Urothelium cell line (cell line): ENCODE results near the gene CD27.
"Not testable (repeated sequence)": the region's sequence is repeated elsewhere in the genome, so short reads cannot be mapped to it uniquely, and the experiment has no call there.

Source experiments
- DNase-seq: peaks from one replicate; pipeline ENCODE4 v3.0.0; 2011; ENCODE audit warnings: low spot score, mixed read lengths
- FAIRE-seq: peaks from 2 replicates; lab custom pipeline; 2011; peaks lifted over from hg19 to GRCh38; lab: Jason Lieb, UNC

CD27 gene

DNA sequence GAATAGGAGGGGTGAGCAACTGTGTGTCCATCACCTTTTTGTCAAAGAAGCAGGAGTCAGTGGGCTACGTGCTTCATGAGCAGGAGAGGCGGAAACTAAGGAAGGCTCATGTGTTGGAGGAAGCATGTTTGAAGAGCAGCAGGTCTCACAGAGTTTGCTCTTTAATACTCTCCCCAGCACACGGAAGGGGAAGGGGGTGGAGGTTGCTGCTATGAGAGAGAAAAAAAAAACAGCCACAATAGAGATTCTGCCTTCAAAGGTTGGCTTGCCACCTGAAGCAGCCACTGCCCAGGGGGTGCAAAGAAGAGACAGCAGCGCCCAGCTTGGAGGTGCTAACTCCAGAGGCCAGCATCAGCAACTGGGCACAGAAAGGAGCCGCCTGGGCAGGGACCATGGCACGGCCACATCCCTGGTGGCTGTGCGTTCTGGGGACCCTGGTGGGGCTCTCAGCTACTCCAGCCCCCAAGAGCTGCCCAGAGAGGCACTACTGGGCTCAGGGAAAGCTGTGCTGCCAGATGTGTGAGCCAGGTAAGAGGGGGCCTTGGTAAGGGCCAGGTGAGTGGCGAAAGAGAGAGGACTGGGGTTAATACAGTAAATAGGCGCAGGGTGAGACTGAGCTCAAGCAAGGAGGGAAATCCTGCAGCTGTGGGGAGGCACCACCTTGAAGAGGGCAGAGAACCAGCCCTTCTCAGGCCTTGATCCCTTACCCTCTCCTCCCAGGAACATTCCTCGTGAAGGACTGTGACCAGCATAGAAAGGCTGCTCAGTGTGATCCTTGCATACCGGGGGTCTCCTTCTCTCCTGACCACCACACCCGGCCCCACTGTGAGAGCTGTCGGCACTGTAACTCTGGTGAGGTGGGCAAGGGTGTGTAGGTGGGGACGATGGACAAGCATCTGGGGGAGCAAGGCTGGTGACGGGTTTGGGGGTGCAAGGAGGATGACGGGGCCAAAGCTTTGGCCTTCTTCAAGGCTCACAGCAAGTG, at the start of gene CD27:
CD27 (plus strand) TSS at position 252 of the 985 bp plus-strand sequence; CDS start at position 393, 141 bp downstream.
- FAIRE-seq, result no peak

DNA sequence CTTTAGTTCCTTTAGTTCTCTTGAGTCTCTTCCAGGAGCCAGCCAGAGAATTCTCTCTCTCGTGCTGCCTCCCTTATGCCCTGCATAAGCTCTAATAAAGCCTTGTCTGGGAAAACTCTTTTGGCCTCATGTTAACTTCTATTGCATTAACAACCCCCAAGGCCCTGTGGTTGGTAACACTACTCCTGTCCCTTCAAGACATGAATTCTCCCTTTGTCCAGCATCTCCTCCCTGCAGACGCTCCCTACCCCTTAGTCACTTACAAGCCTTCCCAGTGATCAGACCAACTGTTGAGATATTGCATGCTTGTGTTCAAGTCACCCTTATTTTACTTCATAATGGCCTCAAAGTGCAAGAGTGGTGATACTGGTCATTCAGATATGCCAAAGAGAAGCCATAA, 48.7 kb upstream of the CD27 start:
- FAIRE-seq, result peak; percentile 23

More for the DNA sequence above, at the start of gene CD27:
- DNase-seq, result no peak

DNA sequence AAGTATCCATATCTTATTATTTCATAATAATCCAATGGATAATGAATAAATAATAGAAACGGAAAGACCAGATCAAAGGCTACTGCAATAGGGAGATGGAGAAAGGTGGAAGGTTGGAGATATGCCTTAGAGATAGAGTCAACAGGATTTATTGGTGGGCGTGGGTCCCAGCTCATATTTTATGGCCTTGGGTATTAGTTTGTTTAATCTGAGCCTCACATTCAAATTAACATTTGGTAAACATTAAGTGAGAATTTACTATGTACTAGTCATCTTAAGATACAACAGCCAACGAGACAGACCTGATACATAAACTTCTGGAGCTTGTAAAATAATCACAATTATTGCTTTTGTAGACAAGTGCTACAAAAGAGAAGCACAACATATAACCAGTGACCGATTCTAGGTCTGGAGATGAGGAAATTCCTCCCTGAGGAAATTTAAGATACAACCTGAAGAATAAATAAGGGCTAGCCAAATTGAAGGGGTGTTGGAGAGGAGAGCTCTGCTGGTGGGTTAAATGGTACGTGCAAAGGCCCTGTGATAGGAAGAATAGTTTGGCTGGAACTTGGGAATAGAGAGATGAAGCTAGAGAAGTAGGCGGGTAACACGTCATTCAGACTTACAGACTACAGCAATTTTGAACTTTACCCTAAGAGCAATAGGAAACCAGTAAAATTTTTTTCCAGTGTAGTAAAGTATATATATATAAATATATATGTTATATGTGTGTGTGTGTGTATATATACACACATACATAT, 44.7 kb upstream of the CD27 start:
- DNase-seq (no peak), FAIRE-seq (no peak)

More for the DNA sequence above, 48.7 kb upstream of the CD27 start:
- no peak for DNase-seq

DNA sequence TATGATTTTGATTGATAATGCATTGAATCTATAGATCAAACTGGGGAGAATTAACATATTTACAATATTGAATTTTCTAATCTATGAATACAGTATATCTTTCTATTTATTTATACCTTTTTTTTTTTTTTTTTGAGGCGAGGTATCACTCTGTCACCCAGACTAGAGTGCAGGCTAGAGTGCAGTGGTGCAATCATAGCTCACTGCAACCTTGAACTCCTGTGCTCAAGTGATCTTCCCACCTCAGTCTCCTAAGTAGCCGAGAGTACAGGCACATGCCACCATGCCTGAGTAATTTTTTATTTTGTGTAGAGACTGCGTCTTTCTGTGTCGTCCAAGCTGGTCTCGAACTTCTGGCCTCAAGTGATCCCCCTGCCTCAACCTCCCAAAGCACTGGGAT, 40.4 kb upstream of the CD27 start:
- FAIRE-seq, result no peak
- DNase-seq, result no peak

DNA sequence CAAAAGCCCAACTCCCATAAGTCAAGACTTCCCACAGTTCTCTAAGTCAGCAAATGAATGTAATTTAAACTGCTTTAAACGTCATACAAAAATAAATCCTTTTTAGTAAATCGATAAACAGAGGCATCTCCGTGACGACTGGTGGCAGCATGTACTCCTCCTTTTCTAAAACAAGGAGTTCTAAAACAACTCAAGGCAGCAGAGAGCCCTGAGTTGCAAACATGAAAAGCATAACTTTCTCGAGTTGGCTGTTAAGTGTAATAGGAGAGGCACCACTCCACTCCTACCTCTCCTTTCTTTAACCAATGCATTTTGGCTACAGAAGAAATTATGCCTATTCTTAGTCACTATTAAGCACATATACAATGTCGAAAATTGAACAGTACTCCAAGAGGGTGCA, 38.8 kb upstream of the CD27 start:
- DNase-seq, result no peak
- FAIRE-seq, result no peak

DNA sequence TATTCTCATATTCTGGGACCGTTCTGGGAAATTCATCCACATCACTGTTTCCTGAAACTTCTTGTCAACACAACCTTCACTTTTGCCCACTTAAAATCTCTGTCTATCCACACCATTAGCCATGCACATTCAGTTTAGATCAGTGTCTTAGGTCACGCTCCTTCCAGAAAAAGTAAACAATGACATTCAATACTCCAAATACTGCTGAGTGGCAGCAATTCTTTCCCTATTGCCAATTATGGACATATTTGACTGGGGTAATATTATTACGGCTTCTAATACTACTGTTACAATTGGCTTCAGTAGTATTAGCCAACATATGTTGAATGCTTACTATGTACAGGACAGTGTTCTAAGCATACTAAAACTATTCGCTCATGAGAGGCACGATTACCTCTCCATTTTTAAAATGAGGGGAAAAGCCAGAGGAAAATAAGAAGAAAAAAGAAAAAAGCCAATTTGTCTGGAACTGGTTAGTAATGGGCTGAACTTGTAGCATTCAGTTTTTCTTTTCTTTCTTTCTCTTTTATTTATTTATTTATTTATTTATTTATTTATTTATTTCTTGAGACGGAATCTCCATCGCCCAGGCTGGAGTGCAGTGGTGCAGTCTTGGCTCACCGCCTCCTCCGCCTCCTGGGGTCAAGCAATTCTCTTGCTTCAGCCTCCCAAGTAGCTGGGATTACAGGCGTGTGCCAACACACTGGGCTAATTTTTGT, 37.4 kb upstream of the CD27 start:
- FAIRE-seq (peak; percentile 58), DNase-seq (no peak)

DNA sequence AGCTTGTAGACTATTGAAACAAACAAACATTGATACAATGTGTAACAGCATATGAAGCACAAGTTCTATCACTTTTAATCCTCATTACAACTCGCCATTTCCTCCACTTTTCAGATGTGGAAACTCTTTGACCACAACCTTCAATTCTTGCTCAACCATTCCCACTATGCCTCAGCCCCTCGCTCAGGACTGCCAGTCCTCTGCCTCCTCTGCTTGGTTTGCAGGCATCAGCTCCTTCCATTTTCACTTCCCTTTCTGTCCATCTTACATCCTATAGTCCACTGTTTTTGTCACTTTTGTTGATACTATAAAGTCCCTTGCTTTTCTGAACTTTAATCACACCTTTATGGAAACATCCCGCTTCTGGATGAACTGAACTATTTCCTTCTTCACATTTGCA, 28.2 kb upstream of the CD27 start:
- no peak for DNase-seq
- FAIRE-seq, result no peak

DNA sequence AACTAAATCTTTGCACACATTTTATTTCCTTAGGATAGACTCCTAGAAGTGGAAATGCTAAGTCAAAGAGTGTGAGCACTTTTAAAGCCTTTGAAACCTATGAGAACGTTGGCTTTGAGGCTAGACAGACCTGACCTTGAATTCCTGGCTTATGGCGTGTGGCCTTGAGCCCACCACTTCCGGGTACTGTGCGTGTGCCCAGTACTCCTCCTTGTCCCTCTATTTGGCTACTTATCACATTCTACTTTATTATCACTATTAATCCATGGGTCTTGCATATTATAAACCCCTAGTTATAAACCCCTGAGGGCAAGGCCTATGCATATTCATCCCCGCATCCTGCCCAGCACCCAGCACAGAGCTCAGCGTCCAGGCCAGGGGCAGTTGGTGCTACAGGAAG, 26.0 kb upstream of the CD27 start:
- no peak for DNase-seq
- no peak for FAIRE-seq

DNA sequence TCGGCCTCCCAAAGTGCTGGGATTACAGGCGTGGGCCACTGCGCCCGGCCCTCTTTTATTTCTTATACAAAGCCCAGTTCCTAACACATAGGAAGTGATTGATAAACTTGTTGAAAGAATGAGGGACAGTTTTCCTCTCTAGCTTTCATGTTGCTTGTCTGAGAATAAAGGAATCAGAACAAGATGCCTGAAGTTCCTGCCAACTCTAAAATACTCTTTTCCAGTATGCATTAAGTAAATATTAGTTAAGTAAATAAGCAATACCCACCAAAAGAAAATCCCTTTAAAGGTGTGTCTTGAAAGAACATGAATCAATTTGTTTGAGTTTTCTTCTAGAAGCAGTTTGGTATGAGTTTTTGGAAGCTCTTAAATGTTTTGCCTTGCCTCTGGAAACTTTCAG, 24.4 kb upstream of the CD27 start:
- DNase-seq (no peak), FAIRE-seq (no peak)

DNA sequence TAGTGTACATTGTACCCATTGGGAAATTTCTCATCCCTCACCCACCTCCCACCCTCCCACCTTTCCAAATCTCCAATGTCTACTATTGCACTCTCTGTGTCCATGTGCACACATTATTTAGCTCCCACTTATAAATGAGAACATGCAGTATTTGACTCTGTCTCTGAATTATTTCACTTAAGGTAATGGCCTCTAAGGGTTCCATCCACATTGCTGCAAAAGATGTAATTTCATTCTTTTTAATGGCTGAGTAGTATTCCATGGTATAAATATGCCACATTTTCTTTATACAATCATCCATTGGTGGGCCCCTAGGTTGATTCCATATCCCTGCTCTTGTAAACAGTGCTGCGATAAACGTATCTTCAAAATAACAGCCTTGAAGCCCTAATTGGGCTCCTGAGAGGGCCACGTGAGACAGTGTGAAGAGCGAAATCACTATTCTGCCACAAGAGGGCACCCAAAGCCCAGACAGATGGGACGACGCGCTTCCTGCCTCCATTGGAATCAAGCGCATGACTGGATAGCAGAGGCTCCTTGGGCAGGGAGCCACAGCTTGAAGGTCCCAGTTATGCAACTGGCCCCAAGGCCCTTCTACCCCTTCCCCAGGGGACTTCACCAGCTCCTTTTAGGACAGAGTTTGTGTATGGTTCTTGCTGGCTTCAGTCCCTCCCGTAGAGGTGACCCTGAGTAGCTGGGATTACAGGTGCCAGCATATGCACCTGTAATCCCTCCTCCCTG, 21.3 kb upstream of the CD27 start:
- FAIRE-seq, result peak; percentile 91
- DNase-seq, result peak; percentile 94

DNA sequence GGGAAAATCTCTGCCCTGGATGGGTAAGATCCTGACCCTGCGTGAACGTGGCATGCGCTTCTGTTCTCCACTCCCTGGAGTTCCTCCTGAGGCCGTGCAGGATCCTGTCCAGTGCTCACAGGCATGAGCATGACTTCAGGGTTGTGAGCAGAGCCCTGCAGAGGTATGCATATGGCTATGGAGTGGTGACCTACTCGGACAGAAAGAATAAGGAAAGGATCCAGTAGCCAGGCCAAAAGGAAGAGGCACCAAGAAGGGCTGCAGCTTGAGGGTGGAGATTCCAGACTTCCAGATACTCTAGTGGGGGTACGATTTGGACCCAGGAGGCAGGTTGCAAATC, 20.8 kb upstream of the CD27 start:
- DNase-seq (no peak), FAIRE-seq (no peak)

DNA sequence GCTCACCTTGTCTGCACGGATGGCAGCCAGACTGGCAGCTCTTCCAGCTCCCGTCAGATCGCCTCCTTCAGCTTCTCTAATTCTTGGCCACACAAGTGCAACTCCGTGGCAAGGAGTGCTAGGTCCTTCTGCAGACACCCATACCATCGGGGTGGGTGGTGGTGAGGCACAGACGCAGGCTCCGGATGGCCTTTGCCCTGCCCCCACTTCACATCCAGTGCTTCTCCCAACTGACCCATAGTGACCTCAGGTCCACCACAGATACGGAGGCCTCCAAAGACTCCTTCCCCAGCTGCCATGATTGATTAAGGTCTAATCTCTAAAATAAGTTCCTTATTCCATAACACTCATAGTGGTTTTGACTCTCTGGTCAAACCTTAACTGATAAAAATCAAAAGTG, 19.9 kb upstream of the CD27 start:
- FAIRE-seq (no peak), DNase-seq (no peak)

DNA sequence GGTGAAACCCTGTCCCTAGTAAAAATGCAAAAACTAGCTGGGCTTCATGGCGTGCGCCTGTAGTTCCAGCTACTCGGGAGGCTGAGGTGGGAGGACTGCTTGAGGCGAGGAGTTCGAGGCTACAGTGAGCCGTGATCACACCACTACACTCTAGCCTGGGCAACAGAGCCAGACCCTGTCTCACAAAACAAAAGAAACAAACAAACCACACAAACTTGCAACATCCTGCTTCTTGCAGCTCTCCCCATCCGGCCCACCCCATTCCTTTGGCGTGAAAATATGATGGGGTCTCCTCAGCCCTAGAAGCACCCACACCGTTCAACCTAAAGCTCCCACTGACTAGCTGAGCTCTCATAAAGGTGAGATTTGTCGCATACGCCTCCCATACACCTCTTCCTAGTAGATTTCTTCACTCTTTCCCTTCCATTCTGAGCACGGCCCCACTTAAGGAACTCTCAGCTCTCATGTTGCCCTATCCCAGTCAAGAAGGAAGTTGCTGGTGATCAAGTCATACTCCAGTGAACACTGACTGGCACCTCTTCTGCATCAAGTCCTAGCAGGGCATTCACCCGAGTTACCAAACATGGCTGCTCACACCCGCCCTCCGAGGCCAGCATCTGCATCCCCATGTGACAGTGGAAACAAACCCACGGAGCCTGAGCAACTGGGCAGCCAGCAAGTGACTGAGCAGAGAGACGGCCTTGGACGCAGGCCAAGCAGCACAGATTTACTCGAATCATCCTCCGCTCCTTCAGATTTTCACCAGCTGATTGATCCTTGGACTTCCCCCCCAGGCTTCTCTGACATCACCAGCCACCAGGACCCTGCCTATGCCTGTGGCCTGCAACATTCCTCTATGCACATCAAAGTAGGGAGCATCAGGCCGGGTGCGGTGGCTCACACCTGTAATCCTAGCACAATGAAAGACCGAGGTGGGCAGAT, 18.9 kb upstream of the CD27 start:
- FAIRE-seq (no peak), DNase-seq (no peak)

DNA sequence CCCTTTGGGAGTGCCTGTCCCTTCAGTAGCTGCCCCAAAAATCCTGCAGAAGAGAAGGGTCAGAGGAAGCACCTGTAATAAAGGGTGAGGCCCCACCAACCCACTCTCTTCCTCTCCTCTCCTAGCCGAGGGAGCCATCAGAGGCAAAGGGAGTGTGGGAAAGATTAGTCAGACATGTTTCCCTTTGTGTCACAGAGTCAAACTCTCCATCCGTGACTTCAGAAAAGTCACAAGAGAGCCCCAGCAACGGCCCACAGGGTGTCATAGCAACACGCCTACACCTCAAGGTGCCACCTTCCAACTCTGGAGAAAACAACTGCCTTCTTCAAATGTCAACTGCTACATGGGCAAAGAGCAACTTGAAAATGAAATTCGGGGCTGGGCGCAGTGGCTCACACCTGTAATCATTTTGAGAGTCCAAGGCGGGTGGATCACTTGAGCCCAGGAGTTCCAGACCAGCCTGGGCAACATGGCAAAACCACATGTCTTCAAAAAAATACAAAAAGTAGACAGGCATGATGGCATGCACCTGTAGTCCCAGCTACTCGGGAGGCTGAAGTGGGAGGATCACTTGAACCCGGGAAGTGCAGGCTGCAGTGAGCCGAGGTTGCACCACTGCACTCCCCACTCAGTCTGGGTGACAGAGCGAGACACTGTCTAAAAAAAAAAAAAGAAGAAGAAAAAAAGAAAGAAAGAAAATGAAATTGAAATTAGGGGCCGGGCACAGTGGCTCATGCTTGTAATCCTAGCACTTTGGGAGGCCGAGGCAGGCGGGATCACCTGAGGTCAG, 17.7 kb upstream of the CD27 start:
- no peak for DNase-seq
- no peak for FAIRE-seq

DNA sequence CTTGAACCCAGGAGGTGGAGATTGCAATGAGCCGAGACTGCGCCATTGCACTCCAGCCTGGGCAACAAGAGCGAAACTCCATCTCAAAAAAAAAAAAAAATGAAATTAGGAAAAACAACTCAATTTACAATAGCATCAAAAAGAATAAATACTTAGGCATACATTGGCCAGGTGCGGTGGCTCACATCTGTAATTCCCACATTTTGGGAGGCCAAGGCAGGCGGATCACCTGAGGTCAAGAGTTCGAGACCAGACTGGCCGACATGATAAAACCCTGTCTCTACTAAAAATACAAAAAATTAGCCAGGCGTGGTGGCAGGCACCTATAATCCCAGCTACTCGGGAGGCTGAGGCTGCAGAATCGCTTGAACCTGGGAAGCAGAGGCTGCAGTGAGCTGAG, 17.0 kb upstream of the CD27 start:
- not testable (repeated sequence) for DNase-seq, FAIRE-seq

DNA sequence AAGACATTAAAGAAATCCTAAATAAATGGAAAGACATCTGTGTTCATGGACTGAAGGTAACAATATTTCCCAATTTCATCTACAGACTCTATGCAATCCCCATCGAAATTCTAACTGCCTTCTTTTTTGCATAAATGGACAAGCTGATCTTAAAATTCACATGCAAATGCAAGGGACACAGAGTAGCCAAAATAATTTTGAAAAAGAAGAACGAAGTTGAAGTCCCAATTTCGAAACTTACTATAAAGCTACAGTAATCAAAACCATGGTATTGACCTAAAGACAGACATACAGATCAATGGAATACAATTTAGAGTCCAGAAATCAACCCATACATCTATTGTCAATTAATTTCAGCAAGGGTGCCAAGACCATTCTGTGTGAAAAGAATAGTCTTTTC, 16.4 kb upstream of the CD27 start:
- FAIRE-seq (no peak), DNase-seq (no peak)

DNA sequence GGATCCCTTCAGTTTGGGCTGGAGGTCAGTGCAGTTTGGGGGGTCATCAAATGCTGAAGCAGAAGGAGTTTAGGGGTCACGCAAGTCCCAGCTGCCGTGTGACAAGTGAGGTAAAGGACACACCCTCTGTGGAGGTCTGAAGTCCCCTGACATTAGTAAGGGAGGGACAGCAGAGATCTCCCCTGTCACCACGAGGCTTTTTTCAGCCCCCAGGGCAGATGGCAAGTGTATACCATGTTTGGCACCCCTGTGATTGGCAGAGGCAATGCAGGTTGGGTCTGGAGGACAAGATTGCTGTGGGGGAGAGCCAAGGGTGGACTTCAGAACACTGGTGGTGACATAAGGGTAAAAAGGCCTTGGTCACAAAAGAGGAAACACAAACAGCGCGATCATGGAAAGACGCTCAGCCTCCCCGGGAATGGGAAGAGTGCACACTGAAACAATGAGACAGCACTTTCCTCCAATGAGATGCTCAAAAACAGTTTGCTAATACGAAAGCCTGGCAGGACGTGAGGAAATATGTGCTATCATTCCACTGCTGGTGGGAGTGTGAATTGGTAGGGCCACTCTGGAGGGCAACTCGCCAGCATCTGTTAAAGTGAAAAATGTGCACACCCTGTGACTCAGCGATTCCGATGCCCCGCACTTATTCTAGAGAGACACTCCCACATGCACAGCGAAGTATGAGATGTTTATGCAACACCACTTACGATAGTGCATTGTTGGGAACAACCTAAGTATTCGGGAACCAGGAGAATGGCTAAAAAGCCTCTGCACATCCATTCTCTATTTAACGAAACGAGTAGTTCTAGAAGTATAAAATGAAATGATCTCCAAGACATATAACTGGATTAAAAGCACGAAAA, 14.4 kb upstream of the CD27 start:
- DNase-seq, result peak; percentile 90
- peak; percentile 82 for FAIRE-seq

DNA sequence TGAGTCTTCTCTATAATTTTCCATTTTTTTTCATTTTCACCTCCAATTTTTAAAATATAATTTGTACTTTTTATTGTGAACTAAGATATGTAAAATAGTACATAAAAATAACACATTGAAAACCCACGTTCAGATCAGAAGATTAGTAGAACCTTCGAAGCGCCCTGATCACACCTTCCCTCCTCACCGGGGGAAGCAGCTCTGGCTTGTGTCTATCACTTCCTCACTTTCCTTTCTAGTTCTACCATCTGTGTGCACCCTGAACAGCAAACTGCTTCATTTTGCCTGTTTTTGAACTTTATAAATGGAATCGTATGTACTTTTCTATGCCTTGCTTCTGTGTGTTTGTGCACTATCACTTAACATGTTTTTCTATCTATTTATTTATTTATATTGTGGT, 11.8 kb upstream of the CD27 start:
- FAIRE-seq (no peak), DNase-seq (no peak)
